NT2/D1 (cell line): ENCODE data around the gene NUP43.

Source experiments
- DNase-seq: peaks from one replicate; pipeline ENCODE4 v3.0.0-alpha.2; 2011; ENCODE audit warnings: low read depth, low spot score
- H3K27me3 ChIP-seq: 2 replicates; pipeline ENCODE4 v1.6.0; 2011; ENCODE audit warnings: mild to moderate bottlenecking; ENCODE audit not compliant: insufficient read length, insufficient read depth
- H3K36me3 ChIP-seq: 2 replicates; pipeline ENCODE4 v1.6.1; 2011; ENCODE audit warnings: mild to moderate bottlenecking, low read length, mixed read lengths; ENCODE audit not compliant: insufficient read depth, insufficient read length
- H3K4me1 ChIP-seq: 2 replicates; pipeline ENCODE4 v1.5.1; 2011; ENCODE audit not compliant: insufficient read depth, insufficient read length
- H3K4me3 ChIP-seq: 2 replicates; pipeline ENCODE4 v1.5.1; 2011; ENCODE audit warnings: low read depth; ENCODE audit not compliant: insufficient read length
- H3K9ac ChIP-seq: 2 replicates; pipeline ENCODE4 v1.6.0; 2011; ENCODE audit warnings: low read depth; ENCODE audit not compliant: insufficient read length
- H3K9me3 ChIP-seq: 2 replicates; pipeline ENCODE4 v1.5.1; 2011; ENCODE audit warnings: mild to moderate bottlenecking, low read length; ENCODE audit not compliant: insufficient read depth
- SUZ12 ChIP-seq: IDR thresholded peaks from 2 replicates; pipeline ENCODE4 v1.6.1; 2011; ENCODE audit not compliant: insufficient read length, insufficient read depth; ENCODE audit errors: extremely low read depth
- YY1 ChIP-seq: IDR thresholded peaks from 2 replicates; pipeline ENCODE4 v1.6.1; 2011; ENCODE audit not compliant: insufficient read length, insufficient read depth
- ZNF274 ChIP-seq: IDR thresholded peaks from 2 replicates; pipeline ENCODE4 v1.6.1; 2011; ENCODE audit warnings: mild to moderate bottlenecking, low read depth, low read length

Gene NUP43

GRCh38 chr6:149746147-149746946 lies at the start of gene NUP43:
NUP43 (minus strand) TSS chr6:149746529; CDS start chr6:149746495, 34 bp downstream.
- Histone ChIP-seq H3K4me3 (peak within 1 kb of the TSS; percentile 78), H3K9me3 (no peaks in the 10 kb centered on the region), H3K4me1 (no peaks in the 10 kb centered on the region), H3K27me3 (no peaks in the 10 kb centered on the region), H3K9ac (peak within 1 kb of the TSS; percentile 86), H3K36me3 (peaks cover 27% of the 10 kb centered on the region)
- TF ChIP-seq YY1 (no peak), ZNF274 (no peak), SUZ12 (no peak)
- peak; percentile 92 for DNase-seq

GRCh38 chr6:149783551-149783950 lies 37.2 kb upstream of the NUP43 start:
- Histone ChIP-seq H3K9ac (no peak overlapping the region), H3K9me3 (no peaks in the 10 kb centered on the region), H3K4me1 (no peaks in the 10 kb centered on the region), H3K4me3 (no peak overlapping the region), H3K36me3 (peaks cover 25% of the 10 kb centered on the region), H3K27me3 (no peaks in the 10 kb centered on the region)
- no peak for DNase-seq
- no peak for TF ChIP-seq YY1
- no peak for TF ChIP-seq SUZ12
- TF ChIP-seq ZNF274 = no peak

GRCh38 chr6:149782337-149782736 lies 36.0 kb upstream of the NUP43 start:
- no peak overlapping the region for H3K4me3 ChIP-seq
- H3K4me1 ChIP-seq = no peaks in the 10 kb centered on the region
- no peaks in the 10 kb centered on the region for H3K27me3 ChIP-seq
- TF ChIP-seq ZNF274 (no peak), YY1 (no peak), SUZ12 (no peak)
- H3K36me3 ChIP-seq = peaks cover 26% of the 10 kb centered on the region
- H3K9ac ChIP-seq = no peak overlapping the region
- no peaks in the 10 kb centered on the region for H3K9me3 ChIP-seq
- no peak for DNase-seq

GRCh38 chr6:149781715-149782114 lies 35.4 kb upstream of the NUP43 start:
- H3K9ac ChIP-seq = no peak overlapping the region
- no peak for TF ChIP-seq YY1
- no peak for TF ChIP-seq SUZ12
- no peak for TF ChIP-seq ZNF274
- H3K9me3 ChIP-seq = no peaks in the 10 kb centered on the region
- H3K4me1 ChIP-seq = no peaks in the 10 kb centered on the region
- no peak overlapping the region for H3K4me3 ChIP-seq
- no peaks in the 10 kb centered on the region for H3K27me3 ChIP-seq
- DNase-seq = no peak
- H3K36me3 ChIP-seq = peaks cover 32% of the 10 kb centered on the region

GRCh38 chr6:149779644-149779963 lies 33.3 kb upstream of the NUP43 start:
- DNase-seq = no peak
- no peak overlapping the region for H3K9ac ChIP-seq
- H3K36me3 ChIP-seq = peaks cover 48% of the 10 kb centered on the region
- H3K9me3 ChIP-seq = no peaks in the 10 kb centered on the region
- no peaks in the 10 kb centered on the region for H3K27me3 ChIP-seq
- TF ChIP-seq ZNF274 = no peak
- TF ChIP-seq YY1 = no peak
- no peak for TF ChIP-seq SUZ12
- H3K4me1 ChIP-seq = no peaks in the 10 kb centered on the region
- H3K4me3 ChIP-seq = no peak overlapping the region

GRCh38 chr6:149777624-149778023 lies 31.3 kb upstream of the NUP43 start:
- Histone ChIP-seq H3K27me3 (no peaks in the 10 kb centered on the region), H3K36me3 (peaks cover 46% of the 10 kb centered on the region), H3K4me1 (no peaks in the 10 kb centered on the region), H3K9ac (no peak overlapping the region), H3K4me3 (no peak overlapping the region), H3K9me3 (no peaks in the 10 kb centered on the region)
- DNase-seq = no peak
- no peak for TF ChIP-seq YY1
- no peak for TF ChIP-seq ZNF274

GRCh38 chr6:149771925-149772324 lies 25.6 kb upstream of the NUP43 start:
- Histone ChIP-seq H3K9ac (no peak overlapping the region), H3K4me1 (no peaks in the 10 kb centered on the region), H3K4me3 (no peak overlapping the region), H3K9me3 (no peaks in the 10 kb centered on the region), H3K36me3 (peaks cover 46% of the 10 kb centered on the region), H3K27me3 (no peaks in the 10 kb centered on the region)
- no peak for TF ChIP-seq YY1
- no peak for TF ChIP-seq SUZ12
- no peak for TF ChIP-seq ZNF274
- no peak for DNase-seq
